GM21825 (cell line): ENCODE data around the gene PIBF1.
"Not testable (repeated sequence)": the region's sequence is repeated elsewhere in the genome, so short reads cannot be mapped to it uniquely, and the experiment has no call there.

Experiments
- ATAC-seq: cut with Tn5 transposase; IDR thresholded peaks from one replicate; pipeline ENCODE4 v1.9.1; 2021; ENCODE audit warnings: mild to moderate bottlenecking, moderate library complexity; ENCODE audit not compliant: unreplicated experiment

The PIBF1 gene

GRCh38 chr13:72896869-72897268 lies 114.9 kb downstream of the PIBF1 start:
- no peak for ATAC-seq

GRCh38 chr13:72901546-72901945 lies 119.6 kb downstream of the PIBF1 start:
- not testable (repeated sequence) for ATAC-seq

- ATAC-seq, result no peak
Observed at GRCh38 chr13:72908416-72908815, 126.5 kb downstream of the PIBF1 start.

GRCh38 chr13:72911981-72912380 lies 130.0 kb downstream of the PIBF1 start:
- no peak for ATAC-seq

GRCh38 chr13:72920097-72920496 lies 138.2 kb downstream of the PIBF1 start:
- no peak for ATAC-seq

GRCh38 chr13:72931311-72931710 lies 149.4 kb downstream of the PIBF1 start:
- no peak for ATAC-seq

- ATAC-seq, result no peak
Observed at GRCh38 chr13:72932250-72932649, 150.3 kb downstream of the PIBF1 start.

GRCh38 chr13:72946267-72946666 lies 164.3 kb downstream of the PIBF1 start:
- not testable (repeated sequence) for ATAC-seq

GRCh38 chr13:72952529-72953141 lies 170.7 kb downstream of the PIBF1 start:
- ATAC-seq, result no peak

- ATAC-seq, result no peak
Observed at GRCh38 chr13:72953391-72953965, 171.5 kb downstream of the PIBF1 start.

GRCh38 chr13:72959643-72960042 lies 177.7 kb downstream of the PIBF1 start:
- ATAC-seq, result no peak

- ATAC-seq, result no peak
Observed at GRCh38 chr13:72960114-72960513, 178.2 kb downstream of the PIBF1 start.

GRCh38 chr13:72960541-72960940 lies 178.6 kb downstream of the PIBF1 start:
- no peak for ATAC-seq

- no peak for ATAC-seq
Observed at GRCh38 chr13:72963762-72964161, 181.8 kb downstream of the PIBF1 start.

- ATAC-seq, result no peak
Observed at GRCh38 chr13:72970301-72970880, 188.5 kb downstream of the PIBF1 start.

GRCh38 chr13:72970956-72971355 lies 189.0 kb downstream of the PIBF1 start:
- ATAC-seq, result no peak

- ATAC-seq, result no peak
Observed at GRCh38 chr13:72973234-72973633, 191.3 kb downstream of the PIBF1 start.

- no peak for ATAC-seq
Observed at GRCh38 chr13:72983085-72983768, 201.3 kb downstream of the PIBF1 start.

GRCh38 chr13:72985610-72986009 lies 203.7 kb downstream of the PIBF1 start:
- no peak for ATAC-seq

- no peak for ATAC-seq
Observed at GRCh38 chr13:72986197-72986596, 204.3 kb downstream of the PIBF1 start.

- ATAC-seq, result no peak
Observed at GRCh38 chr13:72990953-72991352, 209.0 kb downstream of the PIBF1 start.

GRCh38 chr13:72998012-72998411 lies 216.1 kb downstream of the PIBF1 start:
- ATAC-seq, result no peak
